GM19468 (cell line): ENCODE data around the gene RPS2.
"Not testable (repeated sequence)": the region's sequence is repeated elsewhere in the genome, so short reads cannot be mapped to it uniquely, and the experiment has no call there.

Source experiments
- ATAC-seq: cut with Tn5 transposase; IDR thresholded peaks from one replicate; pipeline ENCODE4 v1.9.1; 2021; ENCODE audit warnings: mild to moderate bottlenecking, moderate library complexity, moderate number of reproducible peaks; ENCODE audit not compliant: unreplicated experiment; ENCODE audit errors: extremely low read depth

The RPS2 gene

DNA sequence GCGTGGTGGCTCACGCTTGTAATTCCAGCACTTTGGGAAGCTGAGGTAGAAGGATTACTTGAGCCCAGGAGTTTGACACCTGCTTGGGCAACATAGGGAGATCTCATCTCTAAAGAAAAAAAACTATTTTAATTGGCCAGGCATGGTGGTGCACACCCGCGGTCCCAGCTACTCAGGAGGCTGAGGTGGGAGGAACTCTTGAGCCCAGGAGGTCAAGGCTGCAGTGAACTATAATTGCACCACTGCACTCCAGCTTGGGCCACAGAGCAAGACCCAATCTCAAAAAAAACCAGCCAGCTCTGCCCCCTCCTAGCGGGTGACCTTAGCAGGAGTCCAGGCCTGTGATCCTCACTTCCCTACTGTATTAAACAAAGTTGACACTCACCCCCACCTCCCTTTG is 40.5 kb downstream of the RPS2 start:
- ATAC-seq = no peak

DNA sequence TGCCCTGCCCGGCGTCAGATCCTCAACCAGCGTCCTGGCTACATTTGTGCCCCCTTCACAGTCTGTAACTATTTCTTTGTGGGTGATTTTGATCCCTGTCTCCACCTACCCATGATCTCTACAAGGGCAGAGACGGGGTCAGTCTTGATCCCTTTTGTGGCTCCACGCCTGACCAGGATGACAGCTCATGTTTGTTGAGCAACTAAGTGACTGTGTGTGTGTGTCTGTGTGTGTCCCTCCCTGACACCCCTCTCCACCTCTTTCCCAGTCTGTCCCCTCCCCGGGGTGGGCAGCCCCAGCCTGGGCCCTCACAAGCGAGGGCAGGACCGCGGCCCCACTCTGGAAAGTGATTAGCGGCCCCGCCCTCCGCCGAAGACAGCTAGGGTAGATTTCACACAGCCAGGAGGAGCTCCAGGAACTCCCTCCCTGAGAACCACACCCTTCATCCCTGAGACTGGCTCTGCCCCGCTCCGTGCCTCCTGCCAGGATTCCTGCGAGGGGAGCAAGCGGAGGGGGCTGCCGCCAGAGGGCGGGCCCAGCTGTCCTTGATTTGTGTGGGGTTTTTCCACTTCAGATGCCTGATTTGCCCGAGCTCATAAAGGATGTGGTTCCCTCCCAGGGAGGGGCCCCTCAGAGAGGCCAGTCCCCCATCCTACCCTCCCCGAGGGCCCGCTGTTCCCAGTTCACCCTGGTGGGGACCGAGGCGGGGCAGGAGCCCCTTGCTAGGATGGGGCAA is 41.2 kb downstream of the RPS2 start:
- ATAC-seq = no peak

- ATAC-seq = no peak
These were observed 42.3 kb downstream of the RPS2 start for GRCh38 chr16:1922357-1922756.

- ATAC-seq = no peak
These were observed 43.9 kb downstream of the RPS2 start for GRCh38 chr16:1920727-1921171.

DNA sequence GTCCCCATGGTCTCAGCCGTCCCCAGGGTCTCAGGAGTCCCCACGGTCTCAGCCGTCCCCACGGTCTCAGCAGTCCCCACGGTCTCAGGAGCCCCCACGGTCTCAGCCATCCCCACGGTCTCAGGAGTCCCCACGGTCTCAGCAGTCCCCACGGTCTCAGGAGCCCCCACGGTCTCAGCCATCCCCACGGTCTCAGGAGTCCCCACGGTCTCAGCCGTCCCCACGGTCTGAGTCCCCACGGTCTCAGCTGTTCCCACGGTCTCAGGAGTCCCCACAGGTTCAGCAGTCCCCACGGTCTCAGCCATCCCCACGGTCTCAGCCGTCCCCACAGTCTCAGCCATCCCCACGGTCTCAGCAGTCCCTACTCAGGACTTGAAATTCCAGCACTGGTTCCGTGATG is 44.5 kb downstream of the RPS2 start:
- not testable (repeated sequence) for ATAC-seq

- no peak for ATAC-seq
These were observed 45.2 kb downstream of the RPS2 start for GRCh38 chr16:1919327-1919998.

DNA sequence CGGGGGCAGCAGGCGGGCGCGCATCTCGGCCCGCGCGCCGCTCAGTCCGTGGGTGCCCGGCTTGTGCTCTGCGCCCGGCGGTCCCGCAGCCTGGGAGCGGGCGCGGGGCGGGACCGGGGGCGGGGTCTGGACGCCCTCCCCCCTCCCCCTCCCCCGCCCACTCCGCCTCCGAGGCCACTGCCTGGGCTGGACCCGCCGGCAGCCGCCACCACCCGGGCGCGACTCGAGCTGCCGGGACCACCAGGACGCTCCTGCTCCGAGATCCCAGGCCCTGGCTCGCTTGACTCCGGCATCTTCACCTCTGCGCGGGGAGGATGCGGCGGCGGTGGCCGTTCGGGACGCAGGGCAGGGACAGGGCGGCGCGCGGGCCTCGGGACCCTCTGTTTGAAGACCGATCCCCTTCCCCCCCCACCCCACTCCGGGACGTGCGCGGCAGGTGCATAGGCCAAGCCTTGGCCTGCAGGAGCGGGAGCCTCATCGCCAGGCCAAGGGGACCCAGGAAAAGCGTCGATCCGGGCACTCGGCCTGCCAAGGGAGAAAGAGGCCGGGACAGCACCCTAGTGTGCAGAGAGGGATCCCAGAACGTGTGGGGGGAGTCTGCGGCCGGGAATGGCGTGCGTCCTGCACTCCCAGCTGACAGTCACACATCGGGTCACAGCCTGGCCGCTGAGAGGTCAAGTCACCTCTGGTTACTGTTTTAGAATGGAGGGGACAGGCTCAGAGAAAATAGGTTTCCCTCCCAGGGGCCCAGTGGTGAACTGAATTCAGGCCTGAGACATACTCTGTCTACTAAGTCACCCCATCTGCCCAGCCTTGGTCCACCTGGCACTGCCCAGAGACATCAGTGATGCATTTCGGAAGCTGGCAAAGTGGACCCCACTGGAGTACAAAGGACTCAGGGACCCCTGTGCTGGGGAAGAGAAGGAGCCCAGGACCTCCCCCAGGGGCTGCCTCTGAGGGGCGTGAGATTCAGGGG is 46.0 kb downstream of the RPS2 start, which contains the start of gene HS3ST6:
Gene HS3ST6 (minus strand): TSS at position 65 of the 976 bp plus-strand sequence. CDS start 92 bp downstream, outside the sequence.
- ATAC-seq = no peak

GRCh38 chr16:1917665-1918350 is 46.8 kb downstream of the RPS2 start:
- ATAC-seq = no peak

GRCh38 chr16:1917056-1917664 is 47.5 kb downstream of the RPS2 start:
- ATAC-seq = no peak

DNA sequence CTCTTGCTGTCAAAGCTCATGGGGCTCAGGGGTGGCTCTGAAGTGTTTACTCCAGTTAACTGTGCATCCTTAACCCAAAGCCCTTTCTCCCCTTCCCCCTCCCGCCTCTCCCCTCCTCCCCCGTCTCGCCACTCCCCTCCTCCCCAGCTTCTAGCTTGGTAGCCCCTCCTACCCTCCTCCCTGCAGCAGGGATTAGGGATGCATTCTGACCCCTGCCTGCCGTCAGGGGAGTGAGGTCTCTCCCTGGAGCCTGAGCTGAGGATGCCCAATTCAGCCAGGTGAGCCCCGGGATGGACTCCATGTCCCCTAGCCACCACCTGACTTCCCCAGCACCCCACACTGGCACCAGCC is 48.0 kb downstream of the RPS2 start:
- no peak for ATAC-seq

- ATAC-seq = no peak
These were observed 48.6 kb downstream of the RPS2 start for GRCh38 chr16:1915732-1916639.

- no peak for ATAC-seq
These were observed 49.6 kb downstream of the RPS2 start for GRCh38 chr16:1914988-1915387.

DNA sequence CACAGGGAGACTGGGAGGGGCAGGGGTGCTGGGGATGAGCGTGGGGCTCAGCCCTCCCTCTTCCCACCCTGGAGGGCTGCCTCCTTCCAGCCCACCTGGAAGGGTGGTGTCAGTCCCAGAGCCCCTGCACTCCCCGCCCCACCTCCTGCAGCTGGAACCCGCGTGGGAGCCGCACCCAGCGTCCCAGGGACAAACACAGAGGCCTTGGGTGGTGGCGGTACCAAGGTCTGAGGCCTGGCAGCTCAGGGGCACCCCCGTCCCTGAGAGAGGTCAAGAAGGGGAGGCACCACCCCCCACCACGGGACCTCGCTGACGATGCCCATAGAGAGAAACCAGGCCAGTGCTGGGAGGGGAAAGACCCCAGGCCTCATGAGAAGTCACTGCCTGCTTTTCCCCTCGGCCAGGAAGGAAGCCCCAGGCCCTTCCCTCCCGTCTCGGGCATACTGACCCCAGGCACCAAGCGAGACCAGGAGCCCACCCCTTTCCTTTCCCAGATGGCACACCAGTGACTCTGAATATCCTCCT is 50.5 kb downstream of the RPS2 start:
- no peak for ATAC-seq

DNA sequence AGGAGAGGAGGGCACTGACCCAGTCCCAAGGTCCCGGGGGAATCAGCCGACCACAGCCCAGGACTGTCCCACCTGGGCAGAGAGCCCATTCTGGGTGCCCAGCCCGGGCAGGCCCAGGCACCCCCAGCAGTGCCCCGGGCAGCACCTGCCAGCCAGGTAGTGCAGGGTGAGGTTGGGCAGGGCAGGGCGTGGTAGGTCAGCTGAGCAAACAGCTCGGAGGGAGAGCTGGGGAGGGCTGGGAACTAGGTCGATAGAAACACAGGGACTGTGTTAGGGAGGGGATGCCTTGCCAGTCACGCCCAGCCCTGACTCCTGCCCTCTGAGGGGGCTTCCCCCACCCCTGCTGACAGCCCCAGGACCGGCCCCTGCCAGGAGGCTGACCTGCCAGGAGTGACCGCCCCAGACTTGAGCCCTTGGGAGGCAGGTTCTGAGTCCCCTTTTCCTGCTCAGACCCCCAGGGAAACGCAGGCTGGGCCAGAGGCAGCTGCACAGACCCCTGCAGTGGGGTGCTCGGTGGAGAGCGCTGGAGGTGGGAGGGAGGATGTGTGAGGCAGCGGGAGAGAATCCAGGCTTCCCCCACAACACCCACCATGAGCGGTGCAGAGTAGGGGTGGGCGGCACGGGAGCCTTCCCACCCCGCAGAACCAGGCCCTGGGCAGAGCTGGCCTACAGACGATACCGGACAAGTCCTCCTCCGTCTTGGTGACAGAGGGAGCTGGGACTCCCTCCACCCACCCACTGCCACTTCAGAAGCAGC is 51.1 kb downstream of the RPS2 start:
- no peak for ATAC-seq

- ATAC-seq = no peak
These were observed 52.4 kb downstream of the RPS2 start for GRCh38 chr16:1912215-1912543.
